Measurements from ENCODE around the gene GNB3.
"Not testable (repeated sequence)": the region's sequence is repeated elsewhere in the genome, so short reads cannot be mapped to it uniquely, and the experiment has no call there.

The GNB3 gene

DNA sequence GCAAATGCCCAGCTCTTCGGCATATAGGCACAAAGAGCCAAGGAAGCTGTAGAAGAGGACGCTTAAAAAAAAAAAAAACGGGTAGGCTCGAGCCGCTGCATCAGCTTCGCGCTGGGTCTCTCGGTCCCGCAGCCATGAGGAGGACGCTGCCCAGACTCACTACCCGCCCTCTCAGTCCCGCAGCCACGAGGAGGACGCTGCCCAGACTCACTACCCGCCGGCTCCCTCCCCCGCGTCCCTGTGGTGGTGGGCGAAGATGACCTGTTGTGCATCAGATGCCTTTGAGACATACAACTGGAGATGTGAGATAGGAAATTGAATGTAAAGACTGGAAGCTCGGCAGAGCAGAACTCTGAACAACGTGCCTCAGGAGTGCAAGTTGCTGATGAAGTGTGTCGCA lies 43.8 kb downstream of the GNB3 start:
- Histone ChIP-seq H3K27ac (replicated peaks) (no peak overlapping the region), H3K27me3 (ENCODE audit: insufficient read depth, poor library complexity, severe bottlenecking) (no peaks in the 10 kb centered on the region), H3K4me3 (replicated peaks; ENCODE audit: insufficient read depth, low read length) (no peak overlapping the region)
- TF ChIP-seq, protein P1, sequence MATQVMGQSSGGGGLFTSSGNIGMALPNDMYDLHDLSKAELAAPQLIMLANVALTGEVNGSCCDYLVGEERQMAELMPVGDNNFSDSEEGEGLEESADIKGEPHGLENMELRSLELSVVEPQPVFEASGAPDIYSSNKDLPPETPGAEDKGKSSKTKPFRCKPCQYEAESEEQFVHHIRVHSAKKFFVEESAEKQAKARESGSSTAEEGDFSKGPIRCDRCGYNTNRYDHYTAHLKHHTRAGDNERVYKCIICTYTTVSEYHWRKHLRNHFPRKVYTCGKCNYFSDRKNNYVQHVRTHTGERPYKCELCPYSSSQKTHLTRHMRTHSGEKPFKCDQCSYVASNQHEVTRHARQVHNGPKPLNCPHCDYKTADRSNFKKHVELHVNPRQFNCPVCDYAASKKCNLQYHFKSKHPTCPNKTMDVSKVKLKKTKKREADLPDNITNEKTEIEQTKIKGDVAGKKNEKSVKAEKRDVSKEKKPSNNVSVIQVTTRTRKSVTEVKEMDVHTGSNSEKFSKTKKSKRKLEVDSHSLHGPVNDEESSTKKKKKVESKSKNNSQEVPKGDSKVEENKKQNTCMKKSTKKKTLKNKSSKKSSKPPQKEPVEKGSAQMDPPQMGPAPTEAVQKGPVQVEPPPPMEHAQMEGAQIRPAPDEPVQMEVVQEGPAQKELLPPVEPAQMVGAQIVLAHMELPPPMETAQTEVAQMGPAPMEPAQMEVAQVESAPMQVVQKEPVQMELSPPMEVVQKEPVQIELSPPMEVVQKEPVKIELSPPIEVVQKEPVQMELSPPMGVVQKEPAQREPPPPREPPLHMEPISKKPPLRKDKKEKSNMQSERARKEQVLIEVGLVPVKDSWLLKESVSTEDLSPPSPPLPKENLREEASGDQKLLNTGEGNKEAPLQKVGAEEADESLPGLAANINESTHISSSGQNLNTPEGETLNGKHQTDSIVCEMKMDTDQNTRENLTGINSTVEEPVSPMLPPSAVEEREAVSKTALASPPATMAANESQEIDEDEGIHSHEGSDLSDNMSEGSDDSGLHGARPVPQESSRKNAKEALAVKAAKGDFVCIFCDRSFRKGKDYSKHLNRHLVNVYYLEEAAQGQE (IDR thresholded peaks at IDR 0.05; ENCODE audit: insufficient replicate concordance, low read depth): no peak
- TF ChIP-seq, protein P2, sequence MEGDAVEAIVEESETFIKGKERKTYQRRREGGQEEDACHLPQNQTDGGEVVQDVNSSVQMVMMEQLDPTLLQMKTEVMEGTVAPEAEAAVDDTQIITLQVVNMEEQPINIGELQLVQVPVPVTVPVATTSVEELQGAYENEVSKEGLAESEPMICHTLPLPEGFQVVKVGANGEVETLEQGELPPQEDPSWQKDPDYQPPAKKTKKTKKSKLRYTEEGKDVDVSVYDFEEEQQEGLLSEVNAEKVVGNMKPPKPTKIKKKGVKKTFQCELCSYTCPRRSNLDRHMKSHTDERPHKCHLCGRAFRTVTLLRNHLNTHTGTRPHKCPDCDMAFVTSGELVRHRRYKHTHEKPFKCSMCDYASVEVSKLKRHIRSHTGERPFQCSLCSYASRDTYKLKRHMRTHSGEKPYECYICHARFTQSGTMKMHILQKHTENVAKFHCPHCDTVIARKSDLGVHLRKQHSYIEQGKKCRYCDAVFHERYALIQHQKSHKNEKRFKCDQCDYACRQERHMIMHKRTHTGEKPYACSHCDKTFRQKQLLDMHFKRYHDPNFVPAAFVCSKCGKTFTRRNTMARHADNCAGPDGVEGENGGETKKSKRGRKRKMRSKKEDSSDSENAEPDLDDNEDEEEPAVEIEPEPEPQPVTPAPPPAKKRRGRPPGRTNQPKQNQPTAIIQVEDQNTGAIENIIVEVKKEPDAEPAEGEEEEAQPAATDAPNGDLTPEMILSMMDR (IDR thresholded peaks at IDR 0.05; ENCODE audit: insufficient read depth, low read length): no peak
- TF ChIP-seq POLR2AphosphoS5 (IDR thresholded peaks at IDR 0.05; ENCODE audit: low read depth) (no peak), GABPA (IDR thresholded peaks at IDR 0.05; ENCODE audit: low read depth) (no peak), SPI1 (IDR thresholded peaks at IDR 0.05; ENCODE audit: borderline replicate concordance, low read depth) (no peak)
- DNase-seq (ENCODE audit: low read depth in 1 of 2, low spot score in 1 of 2): no peak

DNA sequence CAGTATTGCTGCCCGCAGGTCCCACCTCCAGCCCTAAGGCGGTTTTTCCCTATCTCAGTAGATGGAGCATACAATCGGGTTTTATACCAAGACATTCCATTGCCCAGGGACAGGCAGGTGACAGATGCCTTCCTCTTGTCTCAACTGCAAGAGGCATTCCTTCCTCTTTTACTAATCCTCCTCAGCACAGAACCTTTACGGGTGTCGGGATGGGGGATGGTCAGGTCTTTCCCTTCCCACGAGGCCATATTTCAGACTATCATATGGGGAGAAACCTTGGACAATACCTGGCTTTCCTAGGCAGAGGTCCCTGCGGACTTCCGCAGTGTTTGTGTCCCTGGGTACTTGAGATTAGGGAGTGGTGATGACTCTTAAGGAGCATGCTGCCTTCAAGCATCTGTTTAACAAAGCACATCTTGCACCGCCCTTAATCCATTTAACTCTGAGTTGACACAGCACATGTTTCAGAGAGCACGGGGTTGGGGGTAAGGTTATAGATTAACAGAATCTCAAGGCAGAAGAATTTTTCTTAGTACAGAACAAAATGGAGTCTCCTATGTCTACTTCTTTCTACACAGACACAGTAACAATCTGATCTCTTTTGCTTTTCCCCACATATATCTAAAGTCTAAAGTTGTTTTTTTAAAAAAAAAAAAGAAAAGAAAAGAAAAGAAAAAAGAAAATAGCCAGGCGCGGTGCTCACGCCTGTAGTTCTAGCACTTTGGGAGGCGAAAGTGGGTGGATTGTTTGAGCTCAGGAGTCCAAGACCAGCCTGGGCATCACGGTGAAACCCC lies 45.7 kb downstream of the GNB3 start:
- H3K4me3 ChIP-seq (replicated peaks; ENCODE audit: insufficient read depth, low read length); H3K27me3 ChIP-seq (ENCODE audit: insufficient read depth, poor library complexity, severe bottlenecking): not testable (repeated sequence)
- peak in 1 of 2 experiments; percentile 61 for DNase-seq (ENCODE audit: low read depth in 1 of 2, low spot score in 1 of 2)
- TF ChIP-seq SPI1 (IDR thresholded peaks at IDR 0.05; ENCODE audit: borderline replicate concordance, low read depth): 0 out of 2 replicates have a peak, but pooled peaks have one; percentile 21
- H3K27ac ChIP-seq (replicated peaks): peak overlapping the region; percentile 49

DNA sequence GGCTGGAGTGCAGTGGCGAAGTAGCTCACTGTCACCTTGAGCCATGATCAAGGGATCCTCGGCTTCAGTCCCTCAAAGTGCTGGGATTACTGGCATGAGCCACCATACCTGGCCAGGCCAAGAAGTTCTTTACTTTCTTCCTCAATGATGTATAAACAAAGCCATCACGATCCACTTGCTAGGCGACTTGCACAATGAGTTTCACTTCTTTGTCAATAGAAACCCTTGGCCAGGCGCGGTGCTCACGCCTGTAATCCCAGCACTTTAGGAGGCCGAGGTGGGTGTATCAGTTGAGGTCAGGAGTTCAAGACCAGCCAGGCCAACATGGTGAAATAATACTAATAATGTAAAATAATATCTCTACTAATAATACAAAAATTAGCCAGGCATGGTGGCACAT lies 46.7 kb downstream of the GNB3 start:
- TF ChIP-seq GABPA (IDR thresholded peaks at IDR 0.05; ENCODE audit: low read depth) (no peak), POLR2AphosphoS5 (IDR thresholded peaks at IDR 0.05; ENCODE audit: low read depth) (no peak), SPI1 (IDR thresholded peaks at IDR 0.05; ENCODE audit: borderline replicate concordance, low read depth) (no peak)
- TF ChIP-seq, protein P2 (IDR thresholded peaks at IDR 0.05; ENCODE audit: insufficient read depth, low read length): no peak
- TF ChIP-seq, protein P1 (IDR thresholded peaks at IDR 0.05; ENCODE audit: insufficient replicate concordance, low read depth): no peak
- H3K27ac ChIP-seq (replicated peaks): peak overlapping the region; percentile 30
- peak in 1 of 2 experiments; percentile 62 for DNase-seq (ENCODE audit: low read depth in 1 of 2, low spot score in 1 of 2)
- H3K27me3 ChIP-seq (ENCODE audit: insufficient read depth, poor library complexity, severe bottlenecking): no peaks in the 10 kb centered on the region
- no peak overlapping the region for H3K4me3 ChIP-seq (replicated peaks; ENCODE audit: insufficient read depth, low read length)

DNA sequence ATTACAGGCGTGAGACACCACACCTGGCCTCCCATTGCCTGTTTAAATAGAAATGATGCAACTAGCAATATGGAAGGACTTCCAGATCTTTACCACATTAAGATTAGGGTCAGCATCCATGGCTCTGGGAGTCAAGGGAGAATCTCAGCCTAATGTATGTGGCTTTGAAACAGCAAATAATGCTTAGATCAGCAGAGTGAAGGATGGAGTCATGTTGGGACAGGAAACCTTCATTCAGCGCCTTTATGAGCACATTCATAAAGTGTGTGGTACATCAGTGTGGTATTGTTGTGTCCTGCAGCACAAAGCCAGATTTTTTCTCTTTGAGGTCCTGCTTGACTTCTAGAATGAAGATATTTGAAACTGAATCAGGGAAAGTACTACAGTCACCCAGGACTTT lies 47.6 kb downstream of the GNB3 start:
- TF ChIP-seq, protein P1 (IDR thresholded peaks at IDR 0.05; ENCODE audit: insufficient replicate concordance, low read depth): no peak
- TF ChIP-seq SPI1 (IDR thresholded peaks at IDR 0.05; ENCODE audit: borderline replicate concordance, low read depth): no peak
- TF ChIP-seq POLR2AphosphoS5 (IDR thresholded peaks at IDR 0.05; ENCODE audit: low read depth): no peak
- TF ChIP-seq GABPA (IDR thresholded peaks at IDR 0.05; ENCODE audit: low read depth): no peak
- TF ChIP-seq, protein P2 (IDR thresholded peaks at IDR 0.05; ENCODE audit: insufficient read depth, low read length): no peak
- Histone ChIP-seq H3K27ac (replicated peaks) (no peak overlapping the region), H3K27me3 (ENCODE audit: insufficient read depth, poor library complexity, severe bottlenecking) (no peaks in the 10 kb centered on the region), H3K4me3 (replicated peaks; ENCODE audit: insufficient read depth, low read length) (no peak overlapping the region)
- DNase-seq (ENCODE audit: low read depth in 1 of 2, low spot score in 1 of 2): no peak

DNA sequence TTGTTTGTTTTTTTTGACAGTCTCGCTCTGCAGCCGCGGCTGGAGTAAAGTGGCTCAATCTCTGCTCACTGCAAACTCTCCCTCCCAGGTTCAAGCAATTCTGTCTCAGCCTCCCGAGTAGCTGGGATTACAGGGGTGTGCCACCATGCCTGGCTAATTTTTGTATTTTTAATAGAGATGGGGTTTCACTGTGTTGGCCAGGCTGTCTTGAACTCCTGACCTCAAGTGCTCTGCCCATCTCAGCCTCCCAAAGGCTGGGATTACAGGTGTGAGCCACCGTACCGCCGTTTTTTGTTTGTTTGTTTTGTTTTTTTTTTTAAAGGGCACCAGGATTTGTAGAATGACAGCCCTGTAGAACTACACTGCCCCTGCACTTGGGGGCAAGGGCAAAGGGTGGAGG lies 48.1 kb downstream of the GNB3 start:
- H3K27me3 ChIP-seq (ENCODE audit: insufficient read depth, poor library complexity, severe bottlenecking); H3K27ac ChIP-seq (replicated peaks); DNase-seq (ENCODE audit: low read depth in 1 of 2, low spot score in 1 of 2); H3K4me3 ChIP-seq (replicated peaks; ENCODE audit: insufficient read depth, low read length): not testable (repeated sequence)
